Brain pericyte (primary cell): ENCODE measurements around the gene MT1G.
"Not testable (repeated sequence)": the region's sequence is repeated elsewhere in the genome, so short reads cannot be mapped to it uniquely, and the experiment has no call there.

Source experiments
- DNase-seq: peaks from one replicate; pipeline ENCODE4 v3.0.0-alpha.2; 2012; ENCODE audit warnings: low read depth, low spot score

MT1G gene

DNA sequence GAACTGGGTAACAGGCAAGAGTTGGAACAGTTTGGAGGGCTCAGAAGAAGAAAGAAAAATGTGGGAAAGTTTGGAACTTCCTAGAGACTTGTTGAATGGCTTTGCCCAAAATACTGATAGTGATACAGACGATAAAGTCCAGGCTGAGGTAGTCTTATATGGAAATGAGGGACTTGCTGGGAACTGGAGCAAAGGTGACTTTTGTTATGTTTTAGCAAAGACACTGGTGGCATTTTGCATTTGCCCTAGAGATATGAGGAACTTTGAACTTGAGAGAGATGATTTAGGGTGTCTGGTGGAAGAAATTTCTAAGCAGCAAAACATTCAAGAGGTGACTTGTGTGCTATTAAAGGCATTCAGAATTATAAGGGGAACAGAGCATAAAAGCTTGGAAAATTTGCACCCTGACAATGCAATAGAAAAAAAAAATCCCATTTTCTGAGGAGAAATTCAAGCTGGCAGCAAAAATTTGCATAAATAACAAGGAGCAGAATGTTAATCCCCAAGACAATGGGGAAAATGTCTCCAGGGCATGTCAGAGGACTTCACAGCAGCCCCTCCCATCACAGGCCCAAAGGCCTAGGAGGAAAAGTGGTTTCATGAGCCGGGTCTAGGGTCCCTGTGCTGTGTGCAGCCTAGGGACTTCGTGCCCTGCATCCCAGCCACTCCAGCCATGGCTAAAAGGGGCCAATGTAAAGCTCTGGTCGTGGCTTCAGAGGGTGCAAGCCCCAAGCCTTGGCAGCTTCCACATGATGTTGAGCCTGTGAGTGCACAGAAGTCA lies 46.0 kb downstream of the MT1G start:
- DNase-seq: not testable (repeated sequence)

GRCh38 chr16:56620339-56620897 lies 47.4 kb downstream of the MT1G start:
- DNase-seq: no peak

DNA sequence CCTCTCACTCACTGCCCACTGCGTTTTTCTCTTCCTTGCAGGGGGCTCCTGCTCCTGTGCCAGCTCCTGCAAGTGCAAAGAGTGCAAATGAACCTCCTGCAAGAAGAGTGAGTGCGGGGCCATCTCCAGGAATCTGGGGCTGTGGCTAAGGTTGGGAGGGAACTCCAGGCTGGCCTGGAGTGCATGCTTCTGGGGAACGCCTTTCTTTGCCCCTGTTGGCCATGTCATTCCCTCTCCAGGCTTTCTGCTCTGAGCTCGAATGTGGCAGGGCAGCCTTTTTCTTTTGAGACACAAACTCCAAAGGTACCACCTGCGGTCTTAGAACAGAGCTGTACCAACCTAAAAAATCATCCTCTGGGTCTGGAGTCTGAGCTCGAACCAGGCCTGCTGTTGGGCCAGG lies 49.7 kb downstream of the MT1G start:
- DNase-seq: no peak

DNA sequence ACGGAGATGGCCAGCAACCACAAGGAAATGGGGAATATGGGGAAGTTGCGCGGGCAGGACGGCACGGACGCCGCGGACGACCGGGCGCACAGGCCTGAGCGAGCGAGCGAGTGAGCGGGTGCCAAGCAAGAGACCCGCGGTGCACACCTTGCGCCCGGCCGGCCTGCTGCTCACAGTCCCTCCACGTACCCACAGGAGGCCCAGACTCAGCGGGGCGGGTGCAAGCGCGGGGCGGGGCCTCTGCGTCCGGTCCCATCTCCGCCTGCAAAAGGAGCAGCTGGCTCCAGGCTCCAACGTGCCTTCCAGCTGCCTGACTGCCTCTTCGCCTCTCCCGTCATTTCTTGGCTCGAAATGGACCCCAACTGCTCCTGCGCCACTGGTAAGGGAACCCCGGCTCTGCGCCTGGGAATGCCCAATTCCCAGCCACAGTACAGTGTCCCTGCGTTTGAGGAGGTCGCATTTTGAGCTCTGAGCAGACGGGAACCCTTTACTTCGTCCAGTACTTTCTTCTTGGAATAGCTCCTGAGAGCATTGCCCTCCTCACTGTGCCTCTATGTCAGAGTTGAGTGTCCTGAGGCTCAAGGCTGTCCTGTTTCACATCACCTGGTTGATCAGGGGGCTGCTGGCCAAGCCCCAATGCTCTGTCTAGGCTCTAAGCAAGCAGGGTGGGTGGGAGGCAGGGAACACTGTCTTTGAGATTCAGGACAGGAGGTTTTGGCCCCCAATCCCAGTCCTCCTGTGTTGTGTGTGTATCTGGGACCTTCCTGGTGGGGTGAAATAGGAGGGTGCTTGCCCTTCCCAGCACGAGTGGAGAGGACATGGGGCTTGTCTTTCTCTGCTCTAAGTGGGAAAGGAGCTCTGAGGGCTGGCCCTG lies 50.4 kb downstream of the MT1G start:
- no peak for DNase-seq
